Measurements from ENCODE around the gene CACNA2D2.
A peak's percentile ranks its signal among the peaks of the same experiment; 100 is the strongest.

DNA sequence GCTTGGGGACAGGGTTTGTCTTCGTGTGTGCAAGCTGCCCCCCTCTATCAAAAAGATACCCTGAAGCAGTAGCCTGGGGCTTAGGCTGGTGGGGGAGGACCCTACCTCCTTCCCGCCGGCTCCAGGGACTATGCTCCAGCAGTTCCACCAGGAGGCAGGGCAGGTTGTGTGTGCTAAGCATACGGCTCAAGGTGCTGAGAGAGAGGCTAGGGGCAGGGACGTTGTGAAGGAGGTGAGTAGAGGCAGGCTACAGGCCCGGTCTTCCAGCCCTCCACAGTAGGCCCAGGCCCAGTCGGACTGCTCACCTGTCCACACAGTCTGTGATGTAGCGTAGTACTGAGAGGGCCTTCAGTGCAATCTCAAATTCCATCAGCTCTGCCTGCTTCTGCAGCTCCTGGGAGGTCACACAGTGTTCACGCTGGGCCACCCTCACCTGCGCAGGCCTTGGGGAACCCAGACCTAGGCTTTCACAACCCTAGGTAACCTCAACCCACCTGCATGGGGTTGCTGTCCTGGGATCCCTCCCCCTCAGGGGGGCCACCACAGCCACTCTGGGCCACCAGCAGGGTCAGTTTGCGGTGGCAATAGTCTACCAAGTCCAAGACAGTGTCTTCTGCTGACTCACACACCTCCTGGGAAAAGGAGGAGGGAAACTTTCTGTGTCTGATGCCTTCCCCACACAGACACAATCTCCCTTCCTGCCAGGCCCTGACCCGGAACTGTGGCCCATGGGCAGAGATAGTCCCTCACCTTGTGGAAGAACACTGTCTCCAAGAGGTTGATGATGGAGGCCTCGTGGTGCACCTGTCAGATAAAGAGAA is 160.4 kb downstream of the CACNA2D2 start:
- TF ChIP-seq CTCF (IDR thresholded peaks at IDR 0.05) (peak; percentile 26), EZH2 (IDR thresholded peaks at IDR 0.05) (no peak)

Data from neural progenitor cell (in vitro differentiated cells).